ENCODE data around the gene SBF2.

SBF2 gene

DNA sequence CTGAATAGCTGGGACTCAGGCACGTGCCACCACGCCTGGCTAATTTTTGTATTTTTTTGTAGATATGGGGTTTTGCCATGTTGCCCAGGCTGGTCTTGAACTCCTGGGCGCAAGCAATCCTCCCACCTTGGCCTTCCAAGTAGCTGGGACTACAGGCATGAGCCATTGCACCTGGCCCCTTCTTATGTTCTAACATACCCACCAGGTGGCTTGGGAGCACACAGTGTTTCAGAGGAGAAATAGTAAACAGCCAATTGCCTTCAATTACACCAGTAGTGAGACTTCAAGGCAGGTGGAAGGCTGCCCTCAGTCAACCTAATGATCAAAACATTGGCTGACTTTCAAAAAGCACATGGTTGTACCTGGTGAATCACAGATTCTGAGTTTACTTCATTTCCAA lies 462.9 kb downstream of the SBF2 start:
- H3K79me2 ChIP-seq (ENCODE audit: insufficient read depth, low read length), result no peaks in the 10 kb centered on the region
- no peak overlapping the region for H2AFZ ChIP-seq (ENCODE audit: low read length)
- TF ChIP-seq EZH2 (IDR thresholded peaks at IDR 0.05; ENCODE audit: borderline replicate concordance, low read length), result no peak
- TF ChIP-seq, protein P1, sequence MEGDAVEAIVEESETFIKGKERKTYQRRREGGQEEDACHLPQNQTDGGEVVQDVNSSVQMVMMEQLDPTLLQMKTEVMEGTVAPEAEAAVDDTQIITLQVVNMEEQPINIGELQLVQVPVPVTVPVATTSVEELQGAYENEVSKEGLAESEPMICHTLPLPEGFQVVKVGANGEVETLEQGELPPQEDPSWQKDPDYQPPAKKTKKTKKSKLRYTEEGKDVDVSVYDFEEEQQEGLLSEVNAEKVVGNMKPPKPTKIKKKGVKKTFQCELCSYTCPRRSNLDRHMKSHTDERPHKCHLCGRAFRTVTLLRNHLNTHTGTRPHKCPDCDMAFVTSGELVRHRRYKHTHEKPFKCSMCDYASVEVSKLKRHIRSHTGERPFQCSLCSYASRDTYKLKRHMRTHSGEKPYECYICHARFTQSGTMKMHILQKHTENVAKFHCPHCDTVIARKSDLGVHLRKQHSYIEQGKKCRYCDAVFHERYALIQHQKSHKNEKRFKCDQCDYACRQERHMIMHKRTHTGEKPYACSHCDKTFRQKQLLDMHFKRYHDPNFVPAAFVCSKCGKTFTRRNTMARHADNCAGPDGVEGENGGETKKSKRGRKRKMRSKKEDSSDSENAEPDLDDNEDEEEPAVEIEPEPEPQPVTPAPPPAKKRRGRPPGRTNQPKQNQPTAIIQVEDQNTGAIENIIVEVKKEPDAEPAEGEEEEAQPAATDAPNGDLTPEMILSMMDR (IDR thresholded peaks at IDR 0.05; ENCODE audit: low read length), result no peak
- no peak overlapping the region for H3K4me2 ChIP-seq (ENCODE audit: low read length)
- H3K9ac ChIP-seq (ENCODE audit: low read length), result no peak overlapping the region
- H3K36me3 ChIP-seq (ENCODE audit: insufficient read depth, low read length), result no peaks in the 10 kb centered on the region
- no peaks in the 10 kb centered on the region for H3K9me3 ChIP-seq (ENCODE audit: low read length)
- no peak overlapping the region for H3K4me3 ChIP-seq (ENCODE audit: low read depth, low read length, poor library complexity, severe bottlenecking)
- no peak overlapping the region for H3K27ac ChIP-seq (ENCODE audit: low read depth, low read length, poor library complexity, severe bottlenecking)
- no peaks in the 10 kb centered on the region for H3K9me2 ChIP-seq (ENCODE audit: low read depth, low read length)
- no peaks in the 10 kb centered on the region for H4K20me1 ChIP-seq (ENCODE audit: insufficient read depth, low read length)
- H3K4me1 ChIP-seq (ENCODE audit: insufficient read depth, low read length, severe bottlenecking), result no peaks in the 10 kb centered on the region
- H3K27me3 ChIP-seq (ENCODE audit: insufficient read depth, low read length), result no peaks in the 10 kb centered on the region
- H3F3A ChIP-seq (ENCODE audit: insufficient read depth, low read length), result no peaks in the 10 kb centered on the region

DNA sequence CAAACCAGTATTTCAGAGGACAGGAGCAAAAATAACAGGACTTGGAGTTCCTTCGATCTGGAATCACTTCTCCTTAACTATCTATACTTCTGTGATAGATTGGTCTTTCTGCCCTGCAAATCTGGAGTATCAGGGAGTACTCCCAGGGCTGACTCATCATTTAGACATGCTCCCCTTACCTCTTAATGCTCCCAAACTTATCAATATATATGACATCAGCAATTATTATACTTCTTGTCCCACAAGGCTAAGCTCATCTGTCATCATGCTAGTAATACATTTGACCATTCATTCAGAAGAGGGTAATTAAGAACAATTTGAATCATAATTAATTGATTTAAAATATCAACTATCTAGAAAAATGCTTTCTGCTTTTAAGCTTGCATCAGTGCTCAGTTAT lies 466.3 kb downstream of the SBF2 start:
- no peak overlapping the region for H3K27ac ChIP-seq (ENCODE audit: low read depth, low read length, poor library complexity, severe bottlenecking)
- no peaks in the 10 kb centered on the region for H3K4me1 ChIP-seq (ENCODE audit: insufficient read depth, low read length, severe bottlenecking)
- no peak overlapping the region for H2AFZ ChIP-seq (ENCODE audit: low read length)

DNA sequence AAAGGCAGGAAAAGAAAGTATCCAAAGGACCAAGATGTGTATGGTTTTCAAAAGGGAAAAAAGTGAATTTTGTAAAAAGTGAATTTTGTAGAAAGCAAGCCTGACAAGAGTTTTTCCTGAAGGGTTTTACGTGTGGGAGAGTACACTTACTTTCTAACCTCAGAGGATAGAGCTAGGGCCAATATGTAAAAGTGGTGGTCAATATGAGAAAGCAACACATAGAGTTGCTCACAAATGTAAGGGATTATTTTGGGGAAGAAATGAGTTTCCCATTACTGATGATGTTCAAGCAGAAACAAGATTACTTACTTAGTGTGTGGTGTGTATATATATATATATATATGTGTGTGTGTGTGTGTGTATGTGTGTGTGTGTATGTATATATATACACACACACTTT lies 467.6 kb downstream of the SBF2 start:
- Histone ChIP-seq H3K79me2 (ENCODE audit: insufficient read depth, low read length) (no peaks in the 10 kb centered on the region), H3K27me3 (ENCODE audit: insufficient read depth, low read length) (no peaks in the 10 kb centered on the region), H3K9me2 (ENCODE audit: low read depth, low read length) (no peaks in the 10 kb centered on the region), H3K27ac (ENCODE audit: low read depth, low read length, poor library complexity, severe bottlenecking) (no peak overlapping the region), H2AFZ (ENCODE audit: low read length) (no peak overlapping the region), H3K4me2 (ENCODE audit: low read length) (no peak overlapping the region), H3K9me3 (ENCODE audit: low read length) (no peaks in the 10 kb centered on the region), H3K4me3 (ENCODE audit: low read depth, low read length, poor library complexity, severe bottlenecking) (no peak overlapping the region), H3F3A (ENCODE audit: insufficient read depth, low read length) (no peaks in the 10 kb centered on the region), H3K9ac (ENCODE audit: low read length) (no peak overlapping the region), H3K4me1 (ENCODE audit: insufficient read depth, low read length, severe bottlenecking) (no peaks in the 10 kb centered on the region), H3K36me3 (ENCODE audit: insufficient read depth, low read length) (no peaks in the 10 kb centered on the region), H4K20me1 (ENCODE audit: insufficient read depth, low read length) (no peaks in the 10 kb centered on the region)
- no peak for TF ChIP-seq EZH2 (IDR thresholded peaks at IDR 0.05; ENCODE audit: borderline replicate concordance, low read length)
- TF ChIP-seq, protein P1 (IDR thresholded peaks at IDR 0.05; ENCODE audit: low read length), result no peak

More for the DNA sequence above, 466.3 kb downstream of the SBF2 start:
- Histone ChIP-seq H3K27me3 (ENCODE audit: insufficient read depth, low read length) (no peaks in the 10 kb centered on the region), H3F3A (ENCODE audit: insufficient read depth, low read length) (no peaks in the 10 kb centered on the region), H3K9ac (ENCODE audit: low read length) (no peak overlapping the region), H3K4me2 (ENCODE audit: low read length) (no peak overlapping the region), H3K9me3 (ENCODE audit: low read length) (no peaks in the 10 kb centered on the region), H3K36me3 (ENCODE audit: insufficient read depth, low read length) (no peaks in the 10 kb centered on the region), H4K20me1 (ENCODE audit: insufficient read depth, low read length) (no peaks in the 10 kb centered on the region), H3K4me3 (ENCODE audit: low read depth, low read length, poor library complexity, severe bottlenecking) (no peak overlapping the region), H3K9me2 (ENCODE audit: low read depth, low read length) (no peaks in the 10 kb centered on the region), H3K79me2 (ENCODE audit: insufficient read depth, low read length) (no peaks in the 10 kb centered on the region)
- TF ChIP-seq EZH2 (IDR thresholded peaks at IDR 0.05; ENCODE audit: borderline replicate concordance, low read length), result no peak
- TF ChIP-seq, protein P1 (IDR thresholded peaks at IDR 0.05; ENCODE audit: low read length), result no peak

Measured in OCI-LY1 (cell line).